ENCODE results near the gene PRDM15.

DNA sequence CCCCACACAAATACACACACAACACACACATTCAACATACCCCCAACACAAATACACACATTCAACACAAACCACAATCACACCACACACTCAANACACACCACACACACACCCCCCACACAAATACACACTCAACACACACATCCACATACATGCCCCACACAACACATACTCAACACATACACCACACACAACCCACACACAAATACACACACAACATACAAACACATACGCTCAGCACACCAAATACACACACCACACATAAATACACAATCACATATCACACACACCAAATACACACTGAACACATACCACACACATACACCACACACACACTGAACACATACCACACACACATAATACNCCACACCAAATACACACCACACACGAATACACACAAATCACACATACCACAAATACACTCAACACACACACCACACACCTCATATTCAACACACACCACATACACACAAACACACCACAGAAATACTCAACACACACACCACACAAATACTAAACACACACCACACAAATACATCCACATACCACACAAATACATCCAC is 48.9 kb downstream of the PRDM15 start:
- TF ChIP-seq REST (IDR thresholded peaks at IDR 0.05; ENCODE audit: low read depth) (no peak), JUND (IDR thresholded peaks at IDR 0.05) (no peak), MAX (IDR thresholded peaks at IDR 0.05) (no peak), POLR2A (IDR thresholded peaks at IDR 0.05; ENCODE audit: borderline replicate concordance, extremely low read depth, insufficient read depth, insufficient read length) (no peak), CBX3 (IDR thresholded peaks at IDR 0.05; ENCODE audit: low read depth) (no peak), CTCF (IDR thresholded peaks at IDR 0.05 in 2 of 3, conservative IDR thresholded peaks at IDR 0.05 in 1 of 3; ENCODE audit: borderline replicate concordance in 1 of 3, insufficient read depth in 1 of 3, low read depth in 2 of 3, low read length in 2 of 3) (no peak)
